ENCODE measurements around the gene SATB2.

DNA sequence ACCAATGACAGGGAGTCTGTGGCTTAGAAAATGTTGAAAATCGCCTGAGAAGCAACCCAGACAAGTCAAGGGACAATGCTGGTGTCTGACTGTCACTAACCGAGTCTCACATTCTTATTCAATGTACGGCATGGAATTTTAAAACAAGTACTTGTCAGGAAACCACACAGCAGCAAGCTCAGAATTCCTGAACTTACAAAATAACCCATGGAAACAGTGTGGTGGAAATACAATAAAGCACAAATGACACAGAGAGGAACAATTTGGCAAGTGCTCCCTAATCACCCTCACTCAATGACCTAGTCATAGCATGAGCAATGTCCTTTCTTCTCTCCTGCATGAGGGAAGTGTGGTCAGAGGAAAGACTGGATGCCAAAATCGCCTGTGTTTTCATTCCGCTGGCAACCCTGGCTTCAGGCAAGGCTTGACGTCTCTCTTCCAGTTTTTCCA lies 154.0 kb downstream of the SATB2 start:
- TF ChIP-seq EZH2 (IDR thresholded peaks at IDR 0.05; ENCODE audit: borderline replicate concordance, low read depth, low read length, severe bottlenecking): no peak
- TF ChIP-seq, protein P1, sequence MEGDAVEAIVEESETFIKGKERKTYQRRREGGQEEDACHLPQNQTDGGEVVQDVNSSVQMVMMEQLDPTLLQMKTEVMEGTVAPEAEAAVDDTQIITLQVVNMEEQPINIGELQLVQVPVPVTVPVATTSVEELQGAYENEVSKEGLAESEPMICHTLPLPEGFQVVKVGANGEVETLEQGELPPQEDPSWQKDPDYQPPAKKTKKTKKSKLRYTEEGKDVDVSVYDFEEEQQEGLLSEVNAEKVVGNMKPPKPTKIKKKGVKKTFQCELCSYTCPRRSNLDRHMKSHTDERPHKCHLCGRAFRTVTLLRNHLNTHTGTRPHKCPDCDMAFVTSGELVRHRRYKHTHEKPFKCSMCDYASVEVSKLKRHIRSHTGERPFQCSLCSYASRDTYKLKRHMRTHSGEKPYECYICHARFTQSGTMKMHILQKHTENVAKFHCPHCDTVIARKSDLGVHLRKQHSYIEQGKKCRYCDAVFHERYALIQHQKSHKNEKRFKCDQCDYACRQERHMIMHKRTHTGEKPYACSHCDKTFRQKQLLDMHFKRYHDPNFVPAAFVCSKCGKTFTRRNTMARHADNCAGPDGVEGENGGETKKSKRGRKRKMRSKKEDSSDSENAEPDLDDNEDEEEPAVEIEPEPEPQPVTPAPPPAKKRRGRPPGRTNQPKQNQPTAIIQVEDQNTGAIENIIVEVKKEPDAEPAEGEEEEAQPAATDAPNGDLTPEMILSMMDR (IDR thresholded peaks at IDR 0.05; ENCODE audit: borderline replicate concordance, extremely low read depth, low read length, poor library complexity, severe bottlenecking): no peak
